ENCODE results near the gene CSPG4.
"Not testable (repeated sequence)": the region's sequence is repeated elsewhere in the genome, so short reads cannot be mapped to it uniquely, and the experiment has no call there.

CSPG4 gene

GRCh38 chr15:75647370-75648155 lies 65.1 kb downstream of the CSPG4 start, which contains the start of gene SNX33:
TSS of gene SNX33 (plus strand) at chr15:75647912. CDS start at chr15:75649103, 1,191 bp downstream.
- DNase-seq, result peak; percentile 44

DNA sequence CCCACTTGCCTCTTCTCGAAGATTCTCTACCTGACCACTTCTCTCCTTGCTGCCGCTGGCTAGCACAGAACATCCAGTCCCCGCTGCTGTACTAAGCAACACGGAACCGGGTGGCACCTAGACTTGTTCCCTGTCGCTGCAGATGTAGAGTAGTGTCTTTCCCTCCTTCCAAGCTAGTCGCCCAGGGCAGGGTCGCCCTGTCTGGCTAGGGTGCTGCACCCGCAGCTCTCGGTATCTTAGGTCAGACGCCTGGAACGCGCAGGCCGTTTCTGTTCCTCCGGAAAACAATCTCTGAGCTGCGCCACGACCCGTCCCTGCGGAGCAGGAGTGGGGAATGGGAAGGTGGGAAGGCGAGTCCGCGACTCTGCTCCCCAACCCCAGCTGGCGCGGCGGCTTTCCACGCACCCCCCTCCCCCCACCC lies 65.7 kb downstream of the CSPG4 start:
- no peak for DNase-seq

GRCh38 chr15:75646112-75646943 lies 66.3 kb downstream of the CSPG4 start:
- no peak for DNase-seq

- DNase-seq, result no peak
Observed at GRCh38 chr15:75644376-75644775, 68.3 kb downstream of the CSPG4 start.

GRCh38 chr15:75641603-75642002 lies 71.0 kb downstream of the CSPG4 start:
- no peak for DNase-seq

DNA sequence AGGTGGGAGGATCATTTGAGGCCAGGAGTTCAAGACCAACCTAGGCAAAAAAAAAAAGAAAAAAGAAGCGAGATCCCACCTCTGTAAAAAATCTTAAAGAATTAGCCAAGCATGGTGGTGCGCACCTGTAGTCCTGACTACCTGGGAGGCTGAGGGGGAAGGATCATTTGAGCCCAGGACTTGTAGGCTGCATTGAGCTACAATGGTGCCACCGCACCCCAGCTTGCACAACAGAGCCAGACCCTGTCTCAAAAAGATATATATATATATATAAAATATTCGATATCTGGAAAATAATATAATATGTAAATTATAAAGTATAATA lies 71.5 kb downstream of the CSPG4 start:
- no peak for DNase-seq

DNA sequence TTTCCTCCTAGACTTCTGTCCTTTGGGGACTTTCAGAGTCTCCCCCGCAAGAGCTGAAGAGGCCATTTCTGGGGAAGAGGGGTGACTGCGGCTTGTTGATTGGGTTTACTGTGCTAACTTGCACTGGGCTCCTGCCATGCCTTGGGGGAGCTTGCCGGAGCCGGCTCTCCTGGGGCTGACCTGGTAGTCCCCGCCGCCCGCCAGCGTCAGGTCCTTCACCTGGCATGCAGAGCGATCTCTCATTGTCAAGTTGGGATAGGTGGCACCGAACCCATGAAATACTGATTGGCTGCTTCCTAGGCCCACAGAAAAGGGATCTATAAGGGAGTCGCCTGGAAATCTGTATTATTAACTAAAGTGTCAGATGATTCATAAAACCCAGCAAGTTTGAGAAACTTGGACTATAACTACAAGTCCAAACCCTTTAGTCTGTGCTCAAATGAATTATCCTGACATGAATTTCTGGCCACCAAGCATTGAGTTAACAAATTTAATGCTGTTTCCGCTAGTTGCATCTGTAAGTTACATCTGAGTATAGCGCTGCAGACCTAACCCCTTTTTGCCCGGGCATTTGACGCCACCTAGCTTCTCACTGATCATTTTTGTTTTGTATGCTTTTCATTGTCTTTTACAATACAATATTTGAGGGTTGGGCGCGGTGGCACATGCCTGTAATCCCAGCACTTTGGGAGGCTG lies 72.0 kb downstream of the CSPG4 start:
- peak; percentile 32 for DNase-seq

- peak; percentile 86 for DNase-seq
Observed at GRCh38 chr15:75639709-75640482, 72.8 kb downstream of the CSPG4 start, which contains the start of gene IMP3. TSS of gene IMP3 (minus strand) at chr15:75640224. CDS start at chr15:75640168, 56 bp downstream.

DNA sequence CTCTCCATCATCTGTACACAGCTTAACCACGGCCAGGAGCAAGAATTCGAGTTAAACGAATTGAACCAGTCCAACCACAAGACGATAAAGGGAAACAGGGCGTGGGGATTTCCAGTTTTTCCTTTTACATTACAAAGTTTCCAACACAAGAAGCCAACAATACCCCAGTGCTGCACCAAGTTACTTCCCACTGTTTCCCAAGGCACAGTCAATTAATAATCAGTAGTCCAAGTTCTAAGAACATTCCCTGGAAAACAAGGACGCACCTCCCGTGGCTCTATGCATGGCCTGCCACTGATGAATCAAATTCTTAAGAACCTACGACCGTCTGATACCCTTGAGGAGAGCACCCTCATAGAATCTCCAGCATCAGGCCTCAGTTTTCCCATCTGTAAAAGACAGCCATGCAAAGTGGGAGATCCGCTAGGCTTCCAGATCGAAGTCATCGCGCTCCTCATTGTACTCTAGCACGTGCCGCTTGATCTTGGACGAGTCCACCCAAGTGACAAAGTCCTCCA lies 73.4 kb downstream of the CSPG4 start:
- DNase-seq, result no peak

DNA sequence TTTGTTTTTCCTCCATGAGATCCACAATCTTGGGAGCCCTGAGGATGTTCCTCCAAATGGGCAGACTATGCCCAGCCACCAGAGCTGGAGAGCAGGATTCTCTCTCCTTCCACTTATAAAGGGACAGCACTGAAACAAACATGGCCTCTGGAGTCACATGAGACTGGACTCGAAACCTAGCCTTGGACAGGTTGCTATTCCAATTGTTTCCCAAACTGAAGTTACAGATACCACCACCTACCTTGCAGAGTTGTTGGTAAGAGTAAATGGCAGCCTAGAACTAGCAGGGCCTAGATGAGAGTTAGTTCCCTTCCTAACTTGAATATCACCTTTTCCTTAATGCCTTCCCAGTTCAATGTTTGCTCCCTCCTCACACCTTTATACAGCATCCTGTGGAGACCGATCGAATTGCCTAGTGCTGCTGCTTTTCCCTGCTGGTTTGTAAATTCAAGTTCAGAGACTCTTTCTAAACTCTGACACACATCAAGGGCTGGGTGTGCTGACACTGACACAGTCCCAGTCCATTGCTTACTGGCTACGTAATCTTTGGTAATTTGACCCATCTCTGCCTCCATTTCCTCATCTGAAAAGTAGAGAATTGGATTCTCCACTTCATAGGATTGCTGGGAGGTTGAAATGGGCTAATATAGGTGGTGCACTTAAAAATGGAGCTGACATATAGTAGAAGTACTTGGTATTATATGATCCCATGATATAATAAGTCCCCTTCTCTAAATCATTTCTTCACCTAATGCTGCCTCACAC lies 75.2 kb downstream of the CSPG4 start:
- no peak for DNase-seq

DNA sequence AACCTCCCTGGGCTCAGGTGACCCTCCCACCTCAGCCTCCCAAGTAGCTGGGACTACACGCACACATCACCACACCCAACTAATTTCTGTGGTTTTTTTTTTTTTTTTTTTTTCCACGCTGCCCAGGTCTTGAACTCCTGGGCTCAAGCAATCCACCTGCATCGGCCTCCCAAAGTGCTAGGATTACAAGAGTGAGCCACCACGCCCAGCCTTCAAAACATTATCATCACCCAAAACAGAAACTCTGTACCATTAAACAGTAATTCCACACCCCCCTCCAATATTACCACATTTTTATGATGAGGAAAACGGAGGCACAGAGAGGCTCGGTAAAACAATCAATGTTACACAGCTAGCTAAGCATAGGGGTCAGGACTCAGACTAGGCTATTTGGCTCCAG lies 76.6 kb downstream of the CSPG4 start:
- no peak for DNase-seq

DNA sequence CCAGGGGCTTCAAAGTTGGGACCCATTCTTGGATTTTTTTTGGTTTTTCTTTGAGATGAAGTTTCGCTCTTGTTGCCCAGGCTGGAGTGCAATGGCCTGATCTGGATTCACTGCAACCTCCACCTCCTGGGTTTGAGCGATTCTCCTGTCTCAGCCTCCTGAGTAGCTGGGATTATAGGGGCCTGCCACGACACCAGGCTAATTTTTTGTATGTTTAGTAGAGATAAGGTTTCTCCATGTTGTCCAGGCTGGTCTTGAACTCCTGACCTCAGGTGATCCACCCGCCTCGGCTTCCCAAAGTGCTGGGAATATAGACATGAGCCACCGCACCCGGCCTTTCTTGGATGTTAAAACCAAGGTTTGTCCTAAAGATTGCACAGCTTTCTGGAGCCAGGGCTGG lies 78.7 kb downstream of the CSPG4 start:
- not testable (repeated sequence) for DNase-seq

GRCh38 chr15:75631935-75632334 lies 80.7 kb downstream of the CSPG4 start:
- DNase-seq, result no peak

DNA sequence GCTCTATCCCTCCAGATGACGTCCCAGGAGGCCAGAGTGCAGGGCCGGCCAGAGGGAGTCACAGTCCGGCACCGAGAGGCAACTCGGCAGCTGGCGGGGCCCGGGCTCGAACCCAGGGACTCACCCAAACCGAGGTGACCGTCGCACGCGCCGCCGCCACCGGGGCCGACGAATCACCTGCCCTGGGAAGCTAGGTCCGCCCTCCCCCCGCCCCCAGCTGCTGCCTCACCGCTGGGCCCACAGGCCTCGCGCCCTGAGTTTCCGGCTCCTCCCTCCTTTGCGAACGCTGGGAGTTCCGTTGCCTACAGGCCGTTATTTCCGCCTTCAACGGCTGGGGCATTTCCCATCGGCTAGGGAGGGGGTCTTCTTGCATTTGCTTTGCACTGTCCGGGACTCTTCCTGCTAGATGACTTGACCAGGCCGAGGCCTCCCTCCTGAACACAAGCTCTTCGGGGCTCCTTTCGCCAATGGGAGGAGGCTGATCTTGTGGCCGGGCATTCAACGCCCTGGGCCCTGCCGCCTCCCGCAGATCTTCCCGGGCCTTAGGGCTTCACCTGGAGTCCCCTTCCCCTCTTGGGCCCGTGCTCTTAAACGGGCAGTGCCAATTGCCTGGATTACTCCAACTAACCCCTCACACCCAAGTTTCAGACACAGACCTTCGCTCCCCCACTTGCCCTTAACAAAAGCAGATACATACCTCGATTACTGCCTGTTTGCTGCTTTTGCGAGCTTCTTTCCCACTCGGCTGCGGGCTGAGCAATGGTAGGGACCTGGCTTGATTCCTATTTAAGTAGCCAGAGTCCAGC lies 86.9 kb downstream of the CSPG4 start, which contains the start of gene SNUPN:
SNUPN (minus strand) TSS at position 184 of the 806 bp plus-strand sequence. CDS start 4,674 bp downstream, outside the sequence.
- peak; percentile 87 for DNase-seq

Measured in T-helper 9 cell (primary cell).